Activated CD4-positive, CD25-positive, alpha-beta regulatory T cell treated with anti-CD3 and anti-CD28 coated beads, Interleukin-2, amount 50 U/mL, for 16 hours (primary cell): ENCODE measurements around the gene RPS6KA2.

Experiments
- DNase-seq: peaks from one replicate; pipeline ENCODE4 v3.0.0-alpha.2; 2020; ENCODE audit warnings: low read depth, low spot score

Gene RPS6KA2

DNA sequence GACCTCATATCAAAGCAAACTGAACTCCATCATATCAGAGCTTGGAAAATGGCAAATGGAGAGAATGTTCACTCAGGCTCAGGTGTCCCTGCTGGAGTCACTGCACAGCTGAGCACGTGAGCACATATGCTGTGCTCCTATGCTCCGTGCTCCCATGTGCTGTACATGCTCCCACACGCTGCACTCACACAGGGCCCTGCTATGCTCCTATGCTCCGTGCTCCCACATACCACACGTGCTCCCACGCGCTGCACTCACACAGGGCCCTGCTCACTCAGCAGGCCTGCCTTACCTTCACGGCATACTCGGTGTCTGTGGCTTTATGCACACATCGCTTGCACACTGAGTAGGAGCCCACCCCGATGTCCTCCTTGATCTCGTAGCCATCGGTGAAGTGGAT is 178.6 kb downstream of the RPS6KA2 start:
- DNase-seq, result no peak

DNA sequence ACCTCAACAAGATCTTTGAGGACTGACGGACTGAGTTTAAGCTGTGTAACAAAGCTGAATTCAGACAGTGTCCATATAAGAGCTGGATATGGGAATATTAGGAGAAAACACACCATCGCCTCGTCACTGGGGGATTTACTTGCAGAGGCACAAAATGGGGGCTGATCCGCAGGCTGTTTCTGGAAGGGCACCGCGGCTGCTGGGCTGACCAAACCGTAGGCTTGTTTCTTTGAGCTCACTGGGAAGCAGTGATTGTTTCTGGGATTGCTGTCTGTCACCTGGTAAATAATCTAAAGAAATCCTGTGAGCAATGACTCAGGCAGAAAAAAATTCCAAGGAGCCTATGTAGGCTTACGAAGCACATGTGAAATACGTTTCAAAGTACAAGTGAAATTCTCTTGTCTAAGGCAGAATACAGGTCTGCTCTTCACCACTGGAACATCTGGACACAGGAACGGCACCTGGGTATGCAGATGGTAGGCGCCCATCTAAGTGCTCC is 180.4 kb downstream of the RPS6KA2 start:
- DNase-seq, result no peak

DNA sequence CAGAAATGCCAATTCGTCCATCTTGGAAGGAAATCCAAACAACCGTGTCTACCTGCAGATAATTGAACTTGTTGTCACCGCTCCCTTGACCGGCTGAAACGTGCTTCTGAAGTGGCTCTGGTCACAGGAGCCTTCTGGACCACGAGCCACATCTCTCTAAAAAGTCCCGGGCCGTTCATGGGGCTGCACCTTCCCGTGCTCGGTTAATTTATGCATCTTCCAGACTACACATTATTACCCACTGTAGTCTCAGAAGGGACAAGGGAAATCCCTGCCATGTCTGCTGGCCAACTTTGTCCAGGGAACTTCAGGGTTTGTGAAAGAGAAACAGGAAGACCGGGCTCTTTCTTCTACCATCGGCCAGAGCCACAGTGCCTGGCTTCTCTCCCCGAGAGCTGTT is 180.9 kb downstream of the RPS6KA2 start:
- DNase-seq, result no peak

DNA sequence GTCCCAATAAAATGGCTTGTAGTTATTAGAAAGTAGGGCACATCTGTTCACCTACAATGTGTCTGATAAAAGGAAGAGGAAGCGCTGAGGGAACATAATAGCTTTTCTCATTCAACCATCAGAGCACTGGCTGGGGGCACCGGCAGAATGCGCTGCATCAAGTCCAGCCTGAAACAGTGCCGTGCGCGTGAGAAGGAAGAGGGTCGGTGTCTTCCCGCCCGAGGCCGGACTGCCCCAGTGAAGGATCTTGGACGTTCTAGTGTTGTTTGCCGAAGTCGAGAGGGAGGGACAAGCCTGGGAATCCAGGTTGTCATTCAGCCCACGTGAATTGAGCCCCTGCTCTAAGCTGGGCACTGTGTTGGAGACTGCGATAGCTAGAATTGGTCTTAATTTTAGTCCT is 182.6 kb downstream of the RPS6KA2 start:
- DNase-seq, result no peak

DNA sequence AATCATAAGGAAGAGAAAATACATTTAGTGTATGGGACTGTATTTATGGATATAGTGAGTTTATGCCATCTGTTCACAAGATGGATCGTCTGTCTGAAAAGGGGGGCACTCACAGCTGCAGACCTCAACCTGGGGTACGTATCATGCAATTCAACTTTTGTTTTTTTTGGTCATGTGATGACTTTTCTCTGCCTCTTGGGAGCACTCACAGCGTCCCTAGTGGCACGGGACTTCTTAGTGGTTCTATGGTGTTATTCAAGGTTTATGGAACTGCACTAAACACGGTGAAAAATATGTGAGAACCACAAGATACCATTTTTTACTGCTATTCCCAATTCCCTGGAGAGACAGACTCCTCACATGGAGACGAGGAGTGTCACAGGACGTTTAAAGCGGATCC is 183.9 kb downstream of the RPS6KA2 start:
- no peak for DNase-seq

DNA sequence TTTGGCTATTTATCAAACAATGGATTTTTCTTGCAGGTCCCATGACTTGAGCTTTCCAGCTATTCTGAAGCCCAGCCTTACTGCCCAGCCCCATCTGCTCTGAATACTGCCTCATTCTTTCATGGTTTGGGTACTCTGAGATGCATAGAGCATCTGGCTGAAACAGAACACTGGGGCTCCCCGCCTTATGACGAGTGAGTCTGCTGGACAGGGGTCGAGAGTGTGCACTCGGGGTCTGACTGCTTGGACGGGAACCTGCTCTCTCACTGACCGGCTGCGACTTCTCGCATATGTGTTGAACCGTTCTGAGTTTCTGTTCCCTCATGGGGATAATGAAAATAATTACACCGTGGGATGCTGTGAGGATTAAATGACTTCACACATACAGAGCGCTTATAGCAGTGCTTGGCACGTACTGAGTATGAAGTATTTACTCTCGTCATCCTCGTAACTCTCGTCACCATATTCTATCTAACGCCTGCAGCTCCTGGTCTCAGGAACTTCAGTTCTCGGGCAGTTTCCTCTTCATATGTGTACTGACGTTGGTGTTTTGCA is 184.8 kb downstream of the RPS6KA2 start:
- no peak for DNase-seq

DNA sequence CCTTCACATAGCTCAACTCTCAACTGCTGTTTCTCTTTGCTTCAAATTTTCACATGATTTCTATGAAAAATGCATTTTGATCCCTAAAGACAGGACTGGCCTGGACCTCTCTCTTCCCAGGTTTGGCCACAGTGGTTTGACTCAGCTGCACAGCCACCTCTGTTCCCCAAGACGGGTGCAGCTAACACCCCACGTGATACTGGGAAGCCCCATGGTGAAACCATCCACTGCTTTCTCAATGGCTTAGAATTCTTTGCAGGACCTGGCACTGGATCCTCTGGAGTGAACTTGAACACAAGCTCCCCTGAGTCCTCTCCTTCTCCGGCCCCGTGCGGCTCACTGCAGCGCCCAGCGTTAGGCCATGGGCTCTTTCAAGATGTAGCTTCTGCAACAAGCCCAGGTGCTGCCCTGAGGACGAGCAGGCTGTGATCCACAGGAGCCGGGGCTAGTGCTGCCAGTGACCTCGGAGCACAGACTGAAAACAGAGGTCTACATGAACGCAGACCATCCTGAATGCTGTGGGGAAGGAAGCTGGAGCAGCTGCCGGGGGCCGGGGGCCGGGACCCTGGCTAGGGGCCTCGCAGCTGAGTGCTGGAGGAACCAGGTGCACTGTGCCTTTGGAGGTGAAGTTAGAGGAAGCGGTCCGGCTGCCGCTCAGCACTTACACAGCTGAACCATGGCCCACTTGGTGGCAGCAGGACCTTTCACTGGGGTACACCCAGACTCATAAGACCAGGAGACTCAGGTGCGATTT is 185.5 kb downstream of the RPS6KA2 start:
- DNase-seq, result no peak

DNA sequence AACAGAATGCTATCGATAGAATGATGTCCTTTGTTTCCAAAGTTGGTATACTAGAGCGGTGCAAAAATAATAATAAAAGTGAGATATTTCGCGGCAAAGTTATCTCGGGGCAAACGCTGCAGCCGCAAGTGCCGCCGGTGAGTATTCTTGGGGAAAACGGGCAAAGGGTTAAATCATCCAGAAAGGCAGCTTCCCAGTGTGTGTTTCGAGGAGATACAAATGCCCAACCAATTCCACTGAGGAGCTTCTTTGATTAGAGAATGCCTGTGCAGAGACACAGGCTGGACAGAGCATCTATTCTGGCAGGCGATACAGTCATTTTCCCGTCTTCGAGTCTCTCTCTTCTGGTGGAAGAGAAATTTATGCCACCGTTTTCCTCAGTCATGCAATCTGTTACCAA is 186.3 kb downstream of the RPS6KA2 start:
- no peak for DNase-seq

DNA sequence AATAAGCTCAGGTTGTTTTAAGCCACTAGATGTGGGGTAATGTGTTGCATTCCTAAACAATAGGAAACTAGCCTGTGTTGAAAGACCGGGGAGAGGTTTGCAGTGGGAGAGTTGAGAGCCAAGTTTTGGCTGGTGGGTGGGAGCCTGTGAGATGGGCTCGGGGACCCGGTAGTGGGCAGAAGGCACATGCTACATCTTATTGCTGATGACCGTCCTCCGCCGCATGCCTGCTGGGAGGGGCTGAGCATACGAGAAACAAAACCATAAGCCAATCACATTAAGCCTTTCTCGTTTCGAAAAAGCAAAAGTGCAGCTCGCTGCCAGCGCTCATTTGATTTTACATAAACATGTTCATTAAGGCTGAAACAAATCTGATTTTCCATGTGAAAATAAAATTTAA is 186.9 kb downstream of the RPS6KA2 start:
- no peak for DNase-seq

DNA sequence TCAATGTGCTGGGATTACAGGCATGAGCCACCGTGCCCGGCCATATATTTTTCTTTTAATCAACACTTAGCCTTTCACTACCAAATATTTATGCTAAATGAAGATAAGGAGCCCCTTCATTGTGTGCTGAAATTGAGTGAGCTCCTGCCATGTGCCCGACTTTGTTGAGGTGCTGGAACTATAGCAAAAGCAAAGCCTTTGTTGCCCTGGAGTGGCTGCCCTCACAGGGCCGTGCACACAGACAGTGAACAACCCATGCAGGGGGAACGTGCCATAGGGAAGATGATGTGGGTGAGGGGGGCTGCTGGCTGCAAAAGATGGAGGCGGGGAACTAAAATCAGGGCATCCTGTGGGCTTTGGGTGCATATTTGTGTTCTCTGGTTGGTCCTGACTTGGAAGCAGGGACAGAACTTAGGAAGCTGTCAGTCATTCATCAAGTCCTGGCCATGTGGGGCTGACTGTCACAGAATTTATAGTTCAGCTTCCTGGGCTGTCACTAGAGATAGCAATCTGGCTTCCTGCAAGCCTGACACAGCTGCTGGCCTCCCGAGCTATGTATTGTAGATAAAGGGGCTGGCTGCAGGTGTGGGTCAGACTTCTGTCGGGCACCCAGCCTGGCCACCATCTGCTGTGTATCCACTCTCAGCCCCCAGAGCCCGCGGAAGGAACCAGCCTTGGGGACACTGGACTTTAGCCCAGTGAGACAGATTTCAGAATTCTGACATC is 187.5 kb downstream of the RPS6KA2 start:
- DNase-seq, result no peak

DNA sequence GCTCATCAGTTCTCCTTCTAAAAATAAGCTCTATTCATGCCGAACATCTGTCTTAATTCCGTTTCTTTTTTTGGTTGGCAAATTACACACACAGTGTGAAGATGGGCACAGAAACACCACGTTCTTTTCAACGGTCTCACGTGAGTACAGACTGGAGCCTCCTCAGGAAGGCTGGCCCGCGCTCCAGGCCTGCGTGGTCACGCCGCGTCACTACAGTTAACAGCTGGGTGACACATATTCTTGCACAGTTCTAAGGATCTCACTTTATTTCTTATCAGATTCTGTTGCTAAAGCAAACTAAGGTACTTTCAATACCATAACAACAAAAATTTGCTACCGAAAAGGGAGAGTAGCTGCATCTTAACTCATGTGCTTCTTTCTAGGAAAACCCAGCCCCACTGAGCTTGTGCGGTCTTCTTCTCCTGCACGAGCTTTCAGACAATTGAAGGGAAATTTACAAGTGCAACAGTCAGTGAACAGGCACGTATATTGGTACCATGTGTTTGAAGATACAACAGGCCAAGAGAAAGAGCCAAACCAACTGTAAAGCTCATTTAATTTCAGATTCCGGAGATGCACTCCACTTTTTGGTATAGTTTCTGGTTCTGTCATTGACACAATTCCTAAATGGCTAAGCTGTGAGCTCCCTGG is 188.7 kb downstream of the RPS6KA2 start:
- DNase-seq, result no peak

DNA sequence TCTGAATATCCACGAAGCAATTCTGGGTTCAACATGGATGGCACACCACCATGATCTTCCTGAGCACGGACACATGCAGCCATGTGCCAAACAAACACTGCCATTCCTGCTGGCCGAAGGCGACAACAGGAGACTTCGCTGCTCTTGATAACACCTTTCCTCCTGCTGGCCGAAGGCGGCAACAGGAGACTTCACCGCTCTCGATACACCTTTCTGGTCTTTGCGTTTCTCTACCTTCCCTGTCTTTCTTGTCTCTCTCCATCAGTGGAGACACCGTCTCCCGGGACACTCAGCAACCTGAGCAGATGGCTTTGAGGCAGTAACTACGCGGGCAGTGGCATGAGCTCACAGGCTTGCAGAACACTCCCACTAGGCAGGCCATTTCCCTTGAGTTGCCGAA is 189.4 kb downstream of the RPS6KA2 start:
- no peak for DNase-seq

DNA sequence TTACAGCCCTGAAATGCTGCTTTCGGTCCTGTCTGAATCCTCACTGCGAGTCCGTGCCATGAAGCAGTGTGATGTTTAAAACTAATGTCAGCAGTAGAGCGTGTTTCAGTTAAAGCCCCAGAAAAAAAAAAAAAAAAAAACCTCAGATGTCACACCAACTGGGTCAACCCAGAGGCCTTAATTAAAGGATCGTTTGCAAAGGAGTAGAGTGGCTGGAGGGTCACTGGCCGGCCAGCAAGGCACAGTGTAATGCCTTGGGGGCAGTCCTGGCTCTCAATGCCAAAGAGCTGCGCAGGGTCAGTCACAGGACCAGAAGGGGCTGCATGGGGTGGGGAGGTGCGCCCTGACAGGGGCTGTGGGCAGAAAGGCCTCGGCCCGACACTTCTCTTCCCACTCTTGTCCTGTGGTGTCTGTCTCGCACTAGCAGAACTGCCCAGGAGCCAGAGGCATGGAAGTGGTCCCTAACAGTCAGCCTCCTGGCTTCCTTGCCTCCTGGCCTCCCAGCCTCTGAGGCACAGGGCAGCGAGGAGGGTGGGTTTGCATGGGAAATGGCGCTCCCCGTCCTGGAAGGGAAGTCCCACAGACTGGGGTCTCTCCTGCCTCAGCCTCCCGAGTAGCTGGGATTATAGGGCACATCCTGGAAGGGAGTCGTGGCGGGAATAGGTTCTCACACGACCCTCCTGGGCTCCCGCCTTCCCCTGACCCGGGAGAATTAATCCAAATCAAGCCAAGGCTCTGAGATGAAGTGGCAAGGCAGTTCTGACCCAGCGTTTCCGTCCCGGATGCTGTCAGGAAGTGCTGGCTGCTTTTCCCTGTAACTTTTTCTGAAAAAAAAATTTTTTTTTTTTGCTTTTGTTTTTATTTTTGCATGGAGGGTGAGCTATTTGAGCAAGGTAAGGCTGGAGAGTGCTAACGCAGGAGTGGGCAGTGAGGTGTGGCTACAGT is 190.6 kb downstream of the RPS6KA2 start:
- DNase-seq, result no peak

DNA sequence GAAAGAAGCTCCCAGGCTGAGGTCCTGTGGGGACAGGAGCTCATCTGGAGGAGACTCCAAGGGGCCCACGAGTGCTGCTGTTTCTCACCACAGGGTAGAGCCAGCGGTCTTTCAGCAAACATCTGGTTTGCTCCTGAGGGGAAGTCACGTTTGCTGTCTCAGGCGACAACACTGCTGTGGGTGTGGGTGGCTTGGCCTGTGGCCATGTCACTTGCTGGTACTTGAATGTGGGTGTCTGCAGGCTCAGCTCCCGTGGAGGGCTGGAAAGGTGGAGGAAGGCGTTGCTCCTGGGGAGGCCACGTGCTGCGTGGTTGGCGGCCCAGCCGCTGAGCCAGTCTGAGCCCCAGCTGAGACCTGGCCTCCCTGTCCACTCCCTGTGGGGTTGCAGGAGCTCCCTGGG is 191.5 kb downstream of the RPS6KA2 start:
- DNase-seq, result no peak

DNA sequence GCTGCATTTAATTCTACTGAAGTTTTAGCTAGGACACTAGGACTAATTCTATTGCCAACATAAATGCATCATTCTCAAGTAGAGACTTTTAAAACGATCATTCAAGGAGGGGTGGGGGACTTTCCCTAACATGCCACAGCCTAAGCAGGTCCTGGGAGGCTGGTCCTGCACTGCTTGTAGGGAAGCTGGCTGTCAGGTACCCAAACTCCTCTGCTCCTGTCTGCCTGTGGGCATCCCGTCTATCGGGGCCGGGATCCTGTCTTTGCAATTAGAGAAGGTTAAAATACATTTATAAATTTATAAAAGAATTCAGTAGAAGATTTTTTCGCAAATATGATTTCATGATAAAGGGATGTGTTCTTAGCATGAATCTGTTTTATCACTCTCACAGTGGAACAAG is 192.7 kb downstream of the RPS6KA2 start:
- no peak for DNase-seq

DNA sequence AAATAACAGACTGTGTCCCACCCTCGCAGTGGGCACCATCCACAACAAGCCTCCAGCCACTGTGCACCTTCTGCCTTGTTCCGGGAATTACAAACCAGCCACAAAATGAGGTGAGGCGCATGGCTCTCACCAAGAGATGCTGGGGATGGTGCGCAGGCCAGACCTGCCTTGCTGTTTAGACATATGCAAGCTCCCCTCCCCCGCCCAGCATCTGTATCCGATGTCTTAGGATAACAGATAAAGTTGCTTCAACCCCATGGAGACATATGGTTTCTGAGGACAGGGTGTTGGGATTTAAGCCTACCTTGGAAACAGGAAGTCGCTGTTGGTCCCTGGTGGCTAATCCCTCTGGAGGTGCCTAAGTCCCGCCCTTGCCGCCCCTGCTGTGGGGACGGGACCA is 194.0 kb downstream of the RPS6KA2 start:
- no peak for DNase-seq

DNA sequence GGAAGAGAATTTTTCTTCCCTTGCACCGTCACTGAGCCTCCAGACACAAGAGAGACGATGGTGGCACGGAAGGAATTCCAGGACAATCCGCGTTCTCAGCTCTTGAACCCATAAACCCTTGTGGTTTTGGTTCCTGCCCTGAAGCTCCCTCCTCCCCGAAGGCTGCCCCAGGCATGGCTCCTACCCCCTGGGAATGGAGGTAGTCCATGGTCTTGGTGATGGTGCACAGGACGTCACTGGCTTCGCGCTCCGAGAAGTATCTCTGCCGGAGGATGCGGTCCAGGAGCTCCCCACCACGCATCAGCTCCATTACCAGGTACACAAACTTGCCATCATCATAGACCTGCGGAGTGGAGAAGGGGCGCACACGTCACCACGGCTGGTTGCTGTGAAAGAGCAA is 196.8 kb downstream of the RPS6KA2 start:
- no peak for DNase-seq

DNA sequence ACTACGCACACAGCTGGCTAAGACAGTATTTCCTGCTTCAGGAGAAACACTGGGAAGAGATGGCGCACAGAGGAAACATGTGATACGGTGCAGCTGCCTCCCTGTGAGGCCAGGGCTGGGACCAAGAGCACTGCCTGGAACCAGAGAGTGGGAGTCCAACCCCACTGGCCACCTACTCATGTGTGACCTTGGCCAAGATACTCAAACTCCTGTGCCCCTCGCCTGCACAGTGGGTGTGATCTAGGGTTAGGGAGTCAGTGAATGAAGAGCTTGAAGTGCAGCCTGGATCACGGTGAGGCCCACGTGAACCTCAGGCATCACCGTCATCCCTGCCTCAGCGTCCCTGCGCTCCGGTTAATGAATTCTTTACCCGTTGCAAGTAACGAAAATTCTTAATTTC is 202.6 kb downstream of the RPS6KA2 start:
- no peak for DNase-seq

DNA sequence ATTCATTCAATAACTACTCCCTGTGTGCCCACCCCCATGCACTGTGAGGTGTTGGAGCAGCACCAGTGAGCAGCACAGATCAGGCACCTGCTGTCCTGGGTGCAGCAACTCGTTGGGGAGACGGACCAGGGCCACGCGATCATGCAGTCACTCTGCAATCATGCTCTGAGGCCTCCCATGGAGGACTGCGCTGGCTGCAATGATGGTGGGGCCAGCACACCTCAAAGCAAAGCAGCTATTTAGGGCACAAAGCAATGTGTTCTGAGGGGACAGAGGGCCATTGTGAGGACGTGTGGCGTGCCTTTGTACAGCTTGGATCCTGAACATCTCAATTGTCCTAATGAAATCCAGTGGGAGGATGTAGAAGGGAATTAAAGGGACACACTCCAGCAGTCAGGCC is 203.3 kb downstream of the RPS6KA2 start:
- DNase-seq, result no peak

DNA sequence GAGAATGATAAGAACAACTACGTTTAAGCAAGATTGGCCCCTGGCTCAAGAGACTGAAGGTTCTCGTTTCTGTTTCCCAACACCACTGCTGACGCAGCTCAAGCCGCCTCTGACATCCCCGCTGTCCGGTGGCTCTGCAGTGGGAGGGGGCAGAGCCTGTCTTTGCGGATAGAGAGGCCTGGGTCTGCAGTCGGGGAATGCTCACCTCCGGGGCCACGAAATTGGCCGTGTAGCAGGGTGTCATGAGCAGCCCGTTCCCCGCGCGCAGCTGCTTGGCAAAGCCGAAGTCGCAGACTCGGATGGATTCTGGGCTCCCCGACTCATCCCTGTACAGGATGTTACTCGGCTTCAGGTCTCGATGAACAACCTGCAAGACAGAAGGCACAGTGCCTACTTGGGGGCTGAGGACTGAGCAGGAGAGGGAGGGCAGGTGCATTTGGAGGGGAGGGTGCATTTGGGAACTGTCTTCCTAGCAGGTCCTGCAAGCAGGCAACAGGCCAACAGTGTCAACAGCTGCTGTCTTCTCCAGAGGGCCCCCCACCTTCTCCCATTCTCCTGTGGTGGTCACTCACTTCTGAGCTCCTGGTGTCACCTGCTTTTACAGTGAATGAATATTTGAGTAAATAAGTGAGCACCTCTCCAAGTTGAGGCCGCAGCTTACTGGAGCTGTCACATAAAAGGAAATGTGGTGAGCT is 203.9 kb downstream of the RPS6KA2 start:
- no peak for DNase-seq
